Stimulated activated CD8-positive, alpha-beta memory T cell treated with anti-CD3 and anti-CD28 coated beads, Interleukin-4, amount 100 ng/mL, for 1 hour (primary cell): ENCODE data around the gene UBFD1.
"Not testable (repeated sequence)": the region's sequence is repeated elsewhere in the genome, so short reads cannot be mapped to it uniquely, and the experiment has no call there.

ENCODE experiments used
- DNase-seq, 2 donors: peaks; one replicate each; pipeline ENCODE4 v3.0.0-alpha.2; 2020; ENCODE audit warnings: low read depth in 2 of 2, low spot score in 1 of 2

UBFD1 gene, protein sequence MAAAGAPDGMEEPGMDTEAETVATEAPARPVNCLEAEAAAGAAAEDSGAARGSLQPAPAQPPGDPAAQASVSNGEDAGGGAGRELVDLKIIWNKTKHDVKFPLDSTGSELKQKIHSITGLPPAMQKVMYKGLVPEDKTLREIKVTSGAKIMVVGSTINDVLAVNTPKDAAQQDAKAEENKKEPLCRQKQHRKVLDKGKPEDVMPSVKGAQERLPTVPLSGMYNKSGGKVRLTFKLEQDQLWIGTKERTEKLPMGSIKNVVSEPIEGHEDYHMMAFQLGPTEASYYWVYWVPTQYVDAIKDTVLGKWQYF

DNA sequence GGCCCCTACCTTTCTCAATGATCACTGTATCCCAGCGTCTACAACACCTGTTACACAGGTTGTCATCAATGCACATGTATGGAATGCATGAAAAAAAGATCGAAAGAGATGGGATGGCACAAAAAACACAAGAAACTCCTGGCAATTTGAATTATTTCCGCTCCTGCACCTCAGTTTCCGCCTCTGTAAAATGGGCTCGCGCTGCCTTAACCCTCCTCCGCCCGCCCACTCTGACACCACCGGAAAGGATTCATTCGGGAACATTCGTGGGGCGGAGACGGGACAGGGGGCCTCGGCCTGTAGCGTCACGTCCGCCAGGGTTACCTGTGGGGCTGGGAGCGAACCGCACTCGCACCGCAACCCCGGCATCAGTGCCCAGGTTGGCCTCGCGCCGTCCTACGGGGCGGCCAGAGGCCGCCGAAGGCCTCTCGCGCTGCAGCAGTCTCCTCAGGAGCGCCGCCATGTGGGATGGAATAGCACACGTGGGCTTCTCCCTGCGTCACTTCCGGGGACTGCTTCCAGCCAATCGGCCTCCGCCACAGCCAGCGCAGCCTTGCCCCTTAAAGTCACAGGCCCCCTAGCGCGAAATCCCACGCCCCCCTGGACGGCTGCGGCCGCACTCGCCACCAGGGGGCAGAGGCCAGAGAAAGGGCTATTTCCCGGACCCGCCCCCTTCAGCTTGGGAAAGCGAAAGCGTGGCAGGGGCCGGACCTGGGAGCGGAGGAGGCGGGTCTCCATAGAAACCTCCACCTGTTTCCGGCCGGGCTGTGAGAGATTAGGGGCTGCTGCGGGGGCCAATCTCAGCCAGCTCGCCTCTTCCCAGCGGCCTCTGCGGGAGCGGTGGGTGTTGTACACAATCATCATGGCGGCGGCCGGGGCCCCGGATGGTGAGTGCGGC is at the start of gene UBFD1, which contains the start of gene EARS2:
Gene UBFD1 (plus strand): TSS at position 847 of the 898 bp plus-strand sequence. CDS start 16 bp downstream, at position 863.
Gene EARS2 (minus strand): TSS at position 470 of the 898 bp plus-strand sequence. CDS start 7 bp downstream, at position 463.
- peak; percentile 87 to 91 for DNase-seq

DNA sequence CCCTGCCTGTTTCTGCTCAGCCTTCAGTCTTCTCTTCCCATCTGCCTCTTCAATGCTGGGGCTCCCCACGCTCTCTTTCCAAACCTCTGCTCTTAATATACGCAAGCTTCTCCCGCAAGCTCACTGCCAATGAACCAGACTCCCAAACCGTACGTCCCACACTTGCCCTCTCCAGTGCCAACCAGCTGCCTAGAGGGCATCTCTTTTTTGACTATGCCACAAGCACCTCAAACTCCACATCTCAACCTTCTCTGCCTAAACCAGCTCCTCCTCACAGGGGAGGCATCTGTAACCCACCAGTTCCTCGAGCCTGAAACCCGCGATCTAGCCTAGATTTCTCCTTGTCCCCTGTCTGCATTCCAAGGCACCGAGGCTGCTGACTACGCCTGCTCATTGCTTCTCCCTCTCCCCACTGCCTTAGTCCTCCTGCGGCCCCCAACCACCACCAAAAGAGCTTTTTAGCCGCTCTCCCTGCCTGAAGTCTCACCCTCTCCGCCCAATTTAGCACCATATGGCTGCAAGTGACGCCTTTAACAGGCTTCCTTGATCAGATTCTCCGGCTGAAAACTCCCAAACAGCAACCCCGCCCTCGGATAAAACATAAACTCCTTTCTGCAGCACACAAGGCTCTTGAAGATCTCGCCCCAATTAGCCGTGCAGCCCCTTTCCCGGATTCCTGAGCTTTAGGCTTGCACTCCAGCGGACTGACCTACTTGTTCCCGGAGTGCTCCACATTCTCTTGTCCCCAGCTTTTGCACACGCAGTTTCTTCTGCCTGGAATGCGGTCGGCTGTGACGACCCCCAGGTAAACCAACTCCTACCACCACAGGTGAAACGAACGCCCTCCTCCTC is 48.7 kb upstream of the UBFD1 start:
- no peak for DNase-seq

DNA sequence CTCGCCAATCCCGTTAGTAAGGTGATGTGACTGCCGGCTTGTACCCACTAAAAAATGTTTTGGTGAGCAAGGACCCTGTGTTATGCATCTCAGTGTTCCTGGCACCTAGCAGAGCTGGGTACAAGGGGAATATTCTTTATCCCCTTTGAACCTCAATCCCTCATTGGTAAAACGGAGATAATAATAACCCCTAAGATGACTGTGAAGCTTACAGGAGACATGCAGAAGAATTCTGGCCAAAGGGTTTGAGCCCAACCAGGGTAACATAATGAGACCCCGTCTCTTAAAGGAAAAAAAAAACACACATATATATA is 48.1 kb upstream of the UBFD1 start:
- DNase-seq = no peak

DNA sequence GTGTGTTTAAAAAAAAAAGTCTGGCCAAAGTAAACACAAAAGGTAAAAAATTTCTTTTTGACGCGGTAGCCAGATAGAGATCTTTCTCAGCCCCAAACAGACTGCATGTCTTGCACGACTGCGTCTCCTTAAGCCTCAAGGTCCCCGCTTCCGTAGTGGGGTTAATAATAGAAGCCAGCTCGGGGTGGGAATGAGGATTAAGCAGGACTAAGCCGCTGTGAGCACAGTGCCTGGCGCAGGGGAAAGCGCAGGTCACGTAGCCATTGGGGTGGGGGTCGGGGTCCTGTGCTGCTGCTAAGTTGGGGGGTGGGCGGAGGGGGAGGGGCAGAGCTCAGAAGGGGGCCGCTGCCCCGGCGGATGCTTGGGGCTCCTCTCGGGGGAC is 47.8 kb upstream of the UBFD1 start:
- DNase-seq = no peak

DNA sequence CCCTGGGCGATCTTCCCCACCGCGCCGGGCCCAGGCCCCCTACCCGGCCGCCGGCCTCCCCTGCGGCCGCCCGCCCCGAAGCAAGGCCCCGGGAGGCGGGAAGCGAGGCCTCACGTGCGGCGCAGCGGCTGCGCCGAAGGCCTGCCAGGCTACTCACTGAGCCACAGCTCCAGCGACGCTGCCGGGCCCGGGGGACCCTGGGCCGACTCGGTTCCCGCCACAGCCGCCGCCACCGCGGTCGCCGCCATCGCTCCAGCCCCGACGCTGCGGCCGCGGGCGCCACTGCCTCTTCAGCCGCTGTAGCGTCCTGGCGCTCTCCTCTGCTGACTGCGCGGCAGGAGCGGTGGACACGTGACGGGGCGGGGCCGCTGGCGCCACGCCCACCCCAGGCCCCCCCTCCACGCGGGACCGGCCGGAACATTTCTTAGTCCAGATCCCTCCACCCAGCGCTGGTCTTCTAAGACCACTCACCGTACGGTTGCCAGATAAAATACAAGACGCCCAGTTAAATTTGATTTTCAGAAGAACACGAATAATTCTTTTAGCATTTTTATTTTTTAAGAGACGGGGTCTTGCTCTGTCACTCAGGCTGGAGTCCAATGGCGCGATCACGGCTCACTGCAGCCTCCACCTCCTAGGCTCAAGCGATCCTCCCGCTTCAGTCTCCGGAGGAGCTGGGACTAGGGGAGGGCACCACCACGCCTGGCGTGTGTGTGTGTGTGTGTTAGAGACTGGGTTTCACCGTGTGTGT is 47.2 kb upstream of the UBFD1 start, which contains the start of gene GGA2:
Gene GGA2 (minus strand): TSS at position 331 of the 751 bp plus-strand sequence. CDS start 83 bp downstream, at position 248.
- peak; percentile 38 to 65 for DNase-seq

DNA sequence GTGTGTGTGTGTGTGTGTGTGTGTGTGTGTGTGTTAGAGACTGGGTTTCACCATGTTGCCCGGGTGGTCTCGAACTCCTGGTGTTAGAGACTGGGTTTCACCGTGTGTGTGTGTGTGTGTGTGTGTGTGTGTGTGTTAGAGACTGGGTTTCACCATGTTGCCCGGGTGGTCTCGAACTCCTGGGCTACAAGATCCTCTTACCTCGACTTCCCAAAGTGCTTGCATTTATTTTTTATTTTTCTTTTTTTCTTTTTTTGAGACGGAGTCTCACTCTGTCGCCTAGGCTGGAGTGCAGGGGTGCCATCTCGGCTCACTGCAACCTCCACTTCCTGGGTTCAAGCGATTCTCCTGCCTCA is 46.6 kb upstream of the UBFD1 start:
- not testable (repeated sequence) for DNase-seq

DNA sequence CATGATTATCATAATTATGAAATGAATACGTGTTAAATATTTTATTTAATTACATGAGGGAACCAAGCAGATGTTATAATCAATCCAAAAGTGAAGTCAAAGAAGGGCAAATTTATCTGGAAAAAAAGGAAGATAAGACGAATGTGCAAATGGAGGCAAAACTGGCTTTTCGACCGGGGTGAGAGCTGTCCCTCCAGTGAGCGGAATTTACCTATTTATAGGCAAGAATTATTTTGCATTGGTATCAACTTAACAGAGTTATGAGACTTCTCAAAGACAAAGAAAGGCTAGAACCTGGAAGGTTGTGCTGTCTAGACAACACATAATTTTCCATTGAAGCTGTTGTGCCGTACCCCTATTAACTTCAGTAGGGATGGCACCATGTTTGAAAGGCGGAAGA is 45.8 kb upstream of the UBFD1 start:
- no peak for DNase-seq

DNA sequence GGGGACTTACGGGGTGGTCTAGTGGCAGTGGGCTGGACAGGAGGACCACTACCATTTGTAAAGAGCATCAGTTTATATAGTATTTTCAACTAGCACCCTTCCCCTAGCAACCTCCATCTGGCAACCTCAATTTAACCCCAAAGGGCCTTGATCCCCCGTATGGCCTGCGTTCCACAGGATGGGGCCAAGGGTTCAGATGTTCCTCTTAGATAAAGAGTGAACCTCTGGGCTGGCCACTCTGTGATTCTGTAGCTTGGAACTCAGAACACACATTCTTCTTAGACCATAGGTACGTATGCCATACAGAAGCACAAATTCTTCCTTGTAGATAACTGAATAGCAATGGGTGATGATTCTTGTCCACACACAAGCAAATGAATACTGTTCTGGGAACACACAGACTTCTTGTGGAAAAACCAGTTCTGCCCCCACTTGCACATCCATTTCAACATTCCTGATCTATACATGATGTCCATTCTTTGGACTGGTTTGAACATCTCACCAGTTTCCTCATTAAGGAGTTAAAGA is 45.3 kb upstream of the UBFD1 start:
- no peak for DNase-seq

DNA sequence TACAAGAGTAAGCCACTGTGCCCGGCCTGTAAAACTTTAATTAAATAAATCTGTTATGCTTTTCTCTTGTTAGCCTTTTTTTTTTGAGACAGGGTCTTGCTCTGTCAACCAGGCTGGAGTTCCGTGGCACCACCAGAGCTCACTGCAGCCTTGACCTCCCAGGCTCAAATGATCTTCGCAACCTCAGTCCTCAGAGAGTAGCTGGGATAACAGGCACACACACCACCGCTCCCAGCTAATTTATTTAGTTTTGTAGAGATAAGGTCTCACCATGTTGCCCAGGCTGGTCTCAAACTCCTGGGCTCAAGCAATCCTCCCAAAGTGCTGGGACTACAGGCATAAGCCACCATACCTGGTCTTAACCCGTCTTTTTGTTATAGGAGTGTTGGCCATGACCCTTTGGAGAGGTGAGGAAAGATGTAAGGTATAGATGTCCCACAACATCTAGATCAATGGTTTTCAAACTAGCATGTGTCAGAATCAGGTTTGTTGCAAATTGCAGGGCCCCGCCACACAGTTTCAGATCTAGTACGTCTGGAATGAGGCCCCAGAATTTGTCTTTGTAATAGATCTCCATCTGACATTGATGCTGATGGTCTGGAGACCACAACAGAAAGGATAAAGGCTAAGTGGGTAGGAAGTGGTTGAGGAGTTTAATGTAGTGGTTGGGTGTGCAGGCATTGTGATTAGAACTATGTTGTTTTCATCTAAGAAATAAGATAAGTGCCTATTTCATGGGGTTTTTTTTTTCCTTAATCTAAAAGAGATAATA is 43.0 kb upstream of the UBFD1 start:
- no peak for DNase-seq

DNA sequence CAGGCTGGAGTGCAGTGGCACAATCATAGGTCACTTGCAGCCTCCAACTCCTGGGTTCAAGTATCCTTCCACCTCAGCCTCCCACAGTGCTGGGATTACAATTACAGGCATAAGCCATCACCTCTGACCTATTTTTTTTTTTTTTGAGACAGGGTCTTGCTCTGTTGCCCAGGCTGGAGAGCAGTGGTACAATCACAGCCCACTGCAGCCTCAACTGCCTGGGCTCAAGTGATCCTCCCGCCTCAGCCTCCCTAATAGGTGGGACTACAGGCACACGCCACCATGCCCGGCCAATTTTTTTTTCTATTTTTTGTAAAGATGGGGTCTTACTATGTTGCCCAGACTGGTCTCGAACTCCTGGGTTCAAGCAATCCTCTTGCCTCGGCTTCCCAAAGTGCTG is 41.6 kb upstream of the UBFD1 start:
- no peak for DNase-seq

DNA sequence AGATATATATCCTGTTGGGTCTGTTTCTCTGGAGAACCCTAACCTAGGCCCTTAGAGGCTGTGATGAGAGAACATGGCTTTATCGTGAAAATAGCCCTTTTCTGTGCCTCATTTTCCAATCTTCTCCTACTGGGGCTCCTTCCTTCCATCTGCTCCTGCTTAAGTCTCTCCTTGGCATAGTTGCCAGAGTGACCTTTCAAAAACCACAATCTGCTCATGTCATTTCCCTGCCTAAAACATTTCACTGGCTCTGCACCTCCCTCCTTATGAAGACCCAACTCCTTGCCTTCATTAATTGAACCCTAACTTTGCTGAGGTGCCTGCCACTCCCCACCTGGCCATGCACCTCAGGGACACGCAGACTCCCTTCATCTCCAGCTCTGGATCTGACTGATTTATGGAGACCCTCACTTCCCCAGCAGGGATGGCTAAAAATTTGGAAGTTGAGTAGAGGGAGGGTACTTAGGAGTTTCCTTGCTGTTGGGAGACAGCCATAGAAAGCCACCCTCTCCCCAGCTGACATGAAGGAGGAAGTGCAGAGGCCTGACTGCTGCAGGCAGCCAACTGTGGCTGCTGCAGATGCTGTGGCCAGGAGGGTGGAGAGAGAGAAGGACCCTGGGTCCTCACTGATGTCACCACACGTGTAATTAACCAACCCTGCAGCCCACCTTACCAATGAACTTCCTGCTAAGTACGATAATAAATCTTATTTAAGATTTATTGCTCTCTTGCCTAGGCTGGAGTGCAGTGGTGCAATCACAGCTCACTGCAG is 41.0 kb upstream of the UBFD1 start:
- DNase-seq = no peak

DNA sequence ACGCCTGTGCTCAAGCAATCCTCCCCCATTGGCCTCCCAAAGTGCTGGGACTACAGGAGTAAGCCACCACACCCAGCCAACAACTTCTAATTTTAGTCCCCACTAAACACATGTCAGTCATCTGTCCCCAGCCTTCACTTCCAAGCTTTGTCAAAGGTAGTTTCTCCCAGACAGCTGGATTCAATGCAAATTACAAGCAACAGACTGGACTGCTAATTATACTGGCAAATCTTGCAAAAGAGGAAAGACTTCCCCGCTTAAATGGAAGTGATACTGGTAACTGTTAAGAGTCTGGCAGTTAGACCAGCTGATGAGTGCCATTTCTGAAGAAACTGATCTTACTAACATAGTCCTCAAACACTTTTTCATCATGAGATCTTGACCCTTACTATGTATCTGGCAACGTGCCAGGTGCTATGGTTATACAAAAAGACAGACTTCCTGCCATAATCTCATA is 39.1 kb upstream of the UBFD1 start:
- no peak for DNase-seq

DNA sequence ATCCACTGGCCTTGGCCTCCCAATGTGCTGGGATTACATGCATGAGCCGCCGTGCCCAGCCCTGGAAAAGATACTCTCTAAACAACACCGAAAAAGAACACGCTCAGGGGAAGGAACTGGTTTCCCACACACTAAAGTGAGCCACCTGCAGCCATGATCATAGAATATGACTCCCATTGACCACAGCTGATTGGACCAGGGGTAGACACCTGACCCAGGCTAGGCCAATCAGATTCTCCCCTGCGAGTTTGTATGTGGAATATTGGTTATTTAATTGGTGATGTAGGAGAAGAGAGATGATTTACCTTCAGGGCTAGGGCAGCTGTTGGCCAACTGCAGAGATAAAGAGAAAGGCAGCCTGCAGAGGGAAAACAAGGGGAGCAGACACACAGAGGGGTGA is 38.2 kb upstream of the UBFD1 start:
- DNase-seq = no peak

DNA sequence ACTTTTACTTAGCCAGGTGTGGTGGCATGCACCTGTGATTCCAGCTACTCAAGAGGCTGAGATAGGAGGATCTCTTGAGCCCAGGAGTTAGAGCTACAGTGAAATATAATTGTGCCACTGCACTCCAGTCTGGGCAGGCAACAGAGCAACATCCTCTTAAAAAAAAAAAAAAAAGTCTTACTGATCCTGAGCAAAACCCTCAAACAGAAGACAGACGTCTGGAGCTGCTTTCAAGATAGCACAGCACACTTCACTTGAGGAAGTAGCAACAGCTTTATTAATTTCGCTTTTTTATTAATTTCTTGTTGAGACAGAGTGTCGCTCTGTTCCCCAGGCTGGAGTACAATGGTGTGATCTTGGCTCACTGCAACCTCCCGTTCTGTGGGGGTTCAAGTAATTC is 37.0 kb upstream of the UBFD1 start:
- DNase-seq = no peak

DNA sequence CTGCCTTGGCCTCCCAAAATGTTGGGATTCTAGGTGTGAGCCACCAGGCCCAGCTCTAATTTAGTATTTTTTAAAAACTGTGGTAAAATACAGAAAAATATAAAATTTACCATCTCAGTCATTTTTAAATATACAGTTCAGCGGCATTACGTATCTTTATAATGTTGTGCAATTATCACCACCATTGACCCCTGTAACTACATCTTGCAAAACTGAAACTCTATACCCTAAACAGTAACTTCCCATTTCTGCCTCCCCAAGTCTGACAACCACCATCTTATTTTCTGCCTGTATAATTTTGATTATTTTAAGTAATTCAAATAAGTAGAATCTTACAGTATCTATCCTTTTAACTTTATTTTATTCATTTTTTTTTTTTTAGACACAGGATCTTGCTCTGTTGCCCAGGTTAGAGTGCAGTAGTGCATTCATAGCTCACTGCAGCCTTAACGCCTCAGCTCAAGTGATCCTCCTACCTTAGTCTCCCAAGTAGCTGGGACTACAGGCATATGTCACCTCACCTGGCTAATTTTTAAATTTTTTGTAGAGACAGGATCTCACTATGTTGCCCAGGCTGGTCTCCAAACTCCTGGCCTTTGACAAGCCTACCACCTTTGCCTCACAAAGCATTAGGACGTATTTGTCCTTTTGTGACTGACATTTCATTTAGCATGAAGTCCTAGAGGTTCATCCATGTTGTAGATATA is 36.3 kb upstream of the UBFD1 start:
- no peak for DNase-seq

DNA sequence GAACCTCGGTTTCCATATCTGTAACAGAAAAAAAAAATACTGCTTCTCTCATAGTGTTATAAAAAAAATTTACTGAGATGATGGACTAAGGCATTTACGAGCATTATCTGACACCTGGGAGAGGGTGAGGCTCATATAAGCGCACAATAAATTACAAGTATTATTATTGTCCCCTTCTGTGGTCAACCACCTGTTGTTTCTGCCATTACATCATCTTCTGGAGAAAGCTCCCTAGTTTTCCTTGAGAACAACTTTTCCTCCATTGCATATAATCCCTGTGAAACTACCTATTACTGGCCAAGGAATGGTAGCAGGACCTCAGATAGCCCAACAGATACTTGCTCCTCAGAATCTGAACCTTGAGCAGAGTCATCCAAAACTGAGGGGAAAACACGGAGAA is 35.6 kb upstream of the UBFD1 start:
- no peak for DNase-seq

DNA sequence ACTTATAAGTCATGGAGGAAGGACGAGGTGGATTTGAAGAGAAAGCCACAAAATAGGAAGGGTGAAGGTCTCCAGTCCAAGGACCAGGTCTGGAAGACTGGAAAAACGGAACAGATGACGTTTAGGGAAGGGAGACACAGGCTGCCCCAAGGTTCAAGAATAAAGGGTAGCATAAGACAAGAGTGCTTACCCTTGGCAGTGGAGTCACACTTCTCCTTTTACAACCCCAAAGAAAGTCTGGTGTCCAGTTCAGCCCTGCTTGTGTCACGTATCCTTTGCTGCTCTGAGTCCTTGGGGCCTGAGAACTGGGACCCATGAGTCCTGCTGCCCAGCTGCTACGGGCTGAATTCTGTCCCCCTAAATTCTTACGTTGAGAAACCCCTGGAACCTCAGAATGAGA is 34.2 kb upstream of the UBFD1 start:
- DNase-seq = no peak

DNA sequence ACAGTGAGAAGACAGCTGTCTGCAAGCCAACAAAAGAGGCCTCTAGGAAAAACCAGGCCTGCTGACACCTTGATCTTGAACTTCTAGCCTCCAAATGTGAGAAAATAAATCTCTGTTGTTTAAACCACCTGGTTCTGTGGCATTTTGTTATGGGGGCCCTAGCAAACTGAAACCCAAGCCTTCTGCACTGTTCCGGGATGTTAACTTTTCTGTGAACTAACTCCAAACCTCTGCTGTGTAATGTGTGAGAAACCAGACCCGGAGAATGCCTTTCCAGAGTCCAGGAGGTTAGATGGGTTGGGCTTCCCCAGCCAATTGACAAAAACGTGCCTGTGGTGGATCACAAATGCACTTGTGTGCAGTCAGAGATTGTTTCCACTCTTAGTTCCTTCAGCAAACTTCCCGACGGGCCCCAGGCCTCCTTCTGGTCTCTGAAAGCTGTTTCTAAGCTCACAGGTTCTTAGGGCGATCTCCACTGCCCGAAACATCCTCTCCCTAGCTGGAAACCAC is 33.6 kb upstream of the UBFD1 start:
- DNase-seq = no peak
